Measurements from ENCODE around the gene BEGAIN.

- TF ChIP-seq POLR2A (IDR thresholded peaks at IDR 0.05) = no peak
- TF ChIP-seq, protein P1, sequence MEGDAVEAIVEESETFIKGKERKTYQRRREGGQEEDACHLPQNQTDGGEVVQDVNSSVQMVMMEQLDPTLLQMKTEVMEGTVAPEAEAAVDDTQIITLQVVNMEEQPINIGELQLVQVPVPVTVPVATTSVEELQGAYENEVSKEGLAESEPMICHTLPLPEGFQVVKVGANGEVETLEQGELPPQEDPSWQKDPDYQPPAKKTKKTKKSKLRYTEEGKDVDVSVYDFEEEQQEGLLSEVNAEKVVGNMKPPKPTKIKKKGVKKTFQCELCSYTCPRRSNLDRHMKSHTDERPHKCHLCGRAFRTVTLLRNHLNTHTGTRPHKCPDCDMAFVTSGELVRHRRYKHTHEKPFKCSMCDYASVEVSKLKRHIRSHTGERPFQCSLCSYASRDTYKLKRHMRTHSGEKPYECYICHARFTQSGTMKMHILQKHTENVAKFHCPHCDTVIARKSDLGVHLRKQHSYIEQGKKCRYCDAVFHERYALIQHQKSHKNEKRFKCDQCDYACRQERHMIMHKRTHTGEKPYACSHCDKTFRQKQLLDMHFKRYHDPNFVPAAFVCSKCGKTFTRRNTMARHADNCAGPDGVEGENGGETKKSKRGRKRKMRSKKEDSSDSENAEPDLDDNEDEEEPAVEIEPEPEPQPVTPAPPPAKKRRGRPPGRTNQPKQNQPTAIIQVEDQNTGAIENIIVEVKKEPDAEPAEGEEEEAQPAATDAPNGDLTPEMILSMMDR (IDR thresholded peaks at IDR 0.05) = no peak
These were observed 18.8 kb upstream of the BEGAIN start for GRCh38 chr14:100605706-100606686.

Data from heart left ventricle (tissue), 13 donors.